ENCODE results near the gene PLEKHO1. TPM values are rescaled to one million over a fixed set of nuclear protein-coding genes. Genes with fewer than 3 reads are reported as not detected.
"Not testable (repeated sequence)": the region's sequence is repeated elsewhere in the genome, so short reads cannot be mapped to it uniquely, and the experiment has no call there.

Gene PLEKHO1
- total RNA-seq, 2 donors from 2014 or later: 21.2 to 77.4 TPM

GRCh38 chr1:150127868-150128267 is 21.8 kb upstream of the PLEKHO1 start:
- no peak for TF ChIP-seq CTCF (IDR thresholded peaks at IDR 0.05)
- no peaks in the 10 kb centered on the region for H3K9me3 ChIP-seq

GRCh38 chr1:150132372-150132771 is 17.3 kb upstream of the PLEKHO1 start:
- H3K36me3 ChIP-seq: no peaks in the 10 kb centered on the region
- H3K27me3 ChIP-seq: no peaks in the 10 kb centered on the region
- H3K4me3 ChIP-seq: no peak overlapping the region
- no peak for TF ChIP-seq CTCF (IDR thresholded peaks at IDR 0.05)
- H3K9me3 ChIP-seq: no peaks in the 10 kb centered on the region
- no peak overlapping the region for H3K27ac ChIP-seq
- no peak for DNase-seq (ENCODE audit: low spot score)
- no peaks in the 10 kb centered on the region for H3K4me1 ChIP-seq

More at GRCh38 chr1:150127868-150128267, 21.8 kb upstream of the PLEKHO1 start:
- Histone ChIP-seq H3K27ac (no peak overlapping the region), H3K27me3 (no peaks in the 10 kb centered on the region), H3K4me3 (no peak overlapping the region), H3K4me1 (no peaks in the 10 kb centered on the region), H3K36me3 (no peaks in the 10 kb centered on the region)
- DNase-seq (ENCODE audit: low spot score): no peak

- Histone ChIP-seq H3K4me1 (no peaks in the 10 kb centered on the region), H3K27me3 (no peaks in the 10 kb centered on the region), H3K27ac (no peak overlapping the region), H3K9me3 (no peaks in the 10 kb centered on the region), H3K4me3 (no peak overlapping the region), H3K36me3 (no peaks in the 10 kb centered on the region)
- no peak for TF ChIP-seq CTCF (IDR thresholded peaks at IDR 0.05)
- DNase-seq (ENCODE audit: low spot score): no peak
Observed at GRCh38 chr1:150134537-150134936, 15.2 kb upstream of the PLEKHO1 start.

- H3K36me3 ChIP-seq; DNase-seq (ENCODE audit: low spot score); H3K27me3 ChIP-seq; H3K4me3 ChIP-seq; H3K27ac ChIP-seq; H3K4me1 ChIP-seq; H3K9me3 ChIP-seq: not testable (repeated sequence)
Observed at GRCh38 chr1:150135400-150135799, 14.3 kb upstream of the PLEKHO1 start.

GRCh38 chr1:150138044-150138443 is 11.7 kb upstream of the PLEKHO1 start:
- Histone ChIP-seq H3K4me3 (no peak overlapping the region), H3K4me1 (no peaks in the 10 kb centered on the region), H3K36me3 (no peaks in the 10 kb centered on the region), H3K27ac (no peak overlapping the region), H3K27me3 (no peaks in the 10 kb centered on the region), H3K9me3 (no peaks in the 10 kb centered on the region)
- no peak for TF ChIP-seq CTCF (IDR thresholded peaks at IDR 0.05)
- no peak for DNase-seq (ENCODE audit: low spot score)

- TF ChIP-seq CTCF (IDR thresholded peaks at IDR 0.05): no peak
- H3K27me3 ChIP-seq: no peaks in the 10 kb centered on the region
- H3K27ac ChIP-seq: no peak overlapping the region
- DNase-seq (ENCODE audit: low spot score): no peak
- no peaks in the 10 kb centered on the region for H3K36me3 ChIP-seq
- H3K9me3 ChIP-seq: no peaks in the 10 kb centered on the region
- H3K4me3 ChIP-seq: no peak overlapping the region
- peaks cover 0 to 4% of the 10 kb centered on the region in 2 donors for H3K4me1 ChIP-seq
Observed at GRCh38 chr1:150141452-150141851, 8.3 kb upstream of the PLEKHO1 start.
